IMR-90 (cell line): ENCODE measurements around the gene ATRN. TPM values are rescaled to one million over a fixed set of nuclear protein-coding genes. Genes with fewer than 3 reads are reported as not detected.

Experiments
- ATAC-seq: fragments of 200-7000 bp; cut with Tn5 transposase; 2 replicates; pipeline ENCODE4 v1.9.1; 2020; ENCODE audit warnings: low read depth, mild to moderate bottlenecking, moderate library complexity
- BruUV-seq: library from RNA; stranded (reverse); fragments of 400-500 nt; replicated peaks from 2 replicates; lab custom pipeline; 2021; lab: Mats Ljungman, UMichigan
- CTCF ChIA-PET: fragments of 300-600 bp; formaldehyde crosslinking; extraction: SDS; loops from one replicate; lab custom pipeline; 2021; ENCODE audit warnings: antibody characterized with exemption; lab: Yijun Ruan, JAX
- POLR2A ChIA-PET: fragments of 300-600 bp; sonication (Branson Sonifier 250); formaldehyde crosslinking; loops from one replicate; lab custom pipeline; 2022; ENCODE audit warnings: antibody characterized with exemption; ENCODE audit not compliant: unreplicated experiment; lab: Charles Lee
- DNase-seq: peaks from one replicate; pipeline ENCODE4 v3.0.0; 2013
- H2AFZ ChIP-seq: replicated peaks from 2 replicates; pipeline ENCODE3; 2013; ENCODE audit warnings: low read length, mild to moderate bottlenecking; ENCODE audit not compliant: poor library complexity
- H2AK5ac ChIP-seq: 2 replicates; pipeline ENCODE4 v1.6.1; 2013; ENCODE audit warnings: low read depth, low read length, inconsistent platforms
- H2AK9ac ChIP-seq: replicated peaks from 2 replicates; pipeline ENCODE3; 2013; ENCODE audit warnings: mild to moderate bottlenecking, low read depth, low read length, moderate library complexity; ENCODE audit not compliant: poor library complexity
- H2BK120ac ChIP-seq: 2 replicates; pipeline ENCODE4 v1.6.1; 2013; ENCODE audit warnings: low read depth, low read length, inconsistent platforms
- H2BK15ac ChIP-seq: 3 replicates; pipeline ENCODE4 v1.6.1; 2013; ENCODE audit warnings: low read depth, low read length, inconsistent platforms
- H2BK20ac ChIP-seq: 2 replicates; pipeline ENCODE4 v1.6.1; 2013; ENCODE audit warnings: low read depth, mild to moderate bottlenecking, inconsistent platforms, low read length, moderate library complexity
- H2BK5ac ChIP-seq: 2 replicates; pipeline ENCODE4 v1.6.1; 2013; ENCODE audit warnings: mild to moderate bottlenecking, low read depth, low read length, inconsistent platforms; ENCODE audit not compliant: poor library complexity, severe bottlenecking
- H3K14ac ChIP-seq: replicated peaks from 2 replicates; pipeline ENCODE4 v1.6.1; 2013; ENCODE audit warnings: low read depth, low read length, inconsistent platforms
- H3K18ac ChIP-seq: 2 replicates; pipeline ENCODE4 v1.6.1; 2013; ENCODE audit warnings: low read depth, low read length, control low read depth
- H3K23ac ChIP-seq: 2 replicates; pipeline ENCODE4 v1.6.1; 2013; ENCODE audit warnings: low read depth, low read length, inconsistent platforms
- H3K27ac ChIP-seq: 2 replicates; pipeline ENCODE4 v1.5.1; 2013; ENCODE audit warnings: mild to moderate bottlenecking, control low read depth, low read length; ENCODE audit not compliant: insufficient read depth
- H3K27me3 ChIP-seq: 2 replicates; pipeline ENCODE4 v1.6.1; 2013; ENCODE audit warnings: low read length; ENCODE audit not compliant: control insufficient read depth, insufficient read depth
- H3K36me3 ChIP-seq: 2 replicates; pipeline ENCODE4 v1.6.1; 2013; ENCODE audit warnings: low read length, mixed read lengths; ENCODE audit not compliant: control insufficient read depth, insufficient read depth
- H3K4ac ChIP-seq: 2 replicates; pipeline ENCODE4 v1.6.1; 2013; ENCODE audit warnings: low read depth, low read length, inconsistent platforms
- H3K4me1 ChIP-seq: 2 replicates; pipeline ENCODE4 v1.6.1; 2013; ENCODE audit warnings: low read length, mixed read lengths; ENCODE audit not compliant: control insufficient read depth, insufficient read depth
- H3K4me2 ChIP-seq: 2 replicates; pipeline ENCODE4 v1.6.1; 2013; ENCODE audit warnings: low read depth, mild to moderate bottlenecking, control low read depth, low read length, moderate library complexity
- H3K4me3 ChIP-seq: 2 replicates; pipeline ENCODE4 v1.5.1; 2013; ENCODE audit warnings: low read depth, mild to moderate bottlenecking, control low read depth, low read length, moderate library complexity; ENCODE audit not compliant: insufficient read depth
- H3K56ac ChIP-seq: 2 replicates; pipeline ENCODE4 v1.6.1; 2013; ENCODE audit warnings: low read length, inconsistent platforms; ENCODE audit not compliant: insufficient read depth; ENCODE audit errors: extremely low read depth
- H3K79me1 ChIP-seq, 2 experiments: 2 replicates each; pipeline ENCODE4 v1.6.1; 2013; ENCODE audit warnings: low read length in 2 of 2, inconsistent platforms in 1 of 2, low read depth in 1 of 2
- H3K9ac ChIP-seq: 2 replicates; pipeline ENCODE4 v1.6.1; 2013; ENCODE audit warnings: low read depth, low read length, control low read depth
- H3K9me1 ChIP-seq: 2 replicates; pipeline ENCODE4 v1.6.1; 2013; ENCODE audit warnings: low read length, inconsistent platforms; ENCODE audit not compliant: insufficient read depth
- H3K9me3 ChIP-seq: 2 replicates; pipeline ENCODE4 v1.6.1; 2013; ENCODE audit warnings: low read length; ENCODE audit not compliant: control insufficient read depth, insufficient read depth
- H4K20me1 ChIP-seq: 2 replicates; pipeline ENCODE4 v1.6.1; 2013; ENCODE audit warnings: low read length, inconsistent platforms; ENCODE audit not compliant: insufficient read depth
- H4K5ac ChIP-seq: 2 replicates; pipeline ENCODE4 v1.6.1; 2013; ENCODE audit warnings: mild to moderate bottlenecking, low read depth, low read length, control low read depth
- H4K8ac ChIP-seq, 2 experiments: 2 replicates each; pipeline ENCODE4 v1.6.1; 2013; ENCODE audit warnings: low read depth in 2 of 2, low read length in 2 of 2, control low read depth in 1 of 2, inconsistent platforms in 1 of 2
- H4K91ac ChIP-seq: 2 replicates; pipeline ENCODE4 v1.6.1; 2013; ENCODE audit warnings: low read depth, low read length, inconsistent platforms; ENCODE audit not compliant: insufficient read depth
- BHLHE40 ChIP-seq: fragments of 150-350 bp; IDR thresholded peaks from 2 replicates; pipeline ENCODE4 v1.6.1; 2016; ENCODE audit warnings: mild to moderate bottlenecking, low read depth, low read length
- CEBPB ChIP-seq: IDR thresholded peaks from 2 replicates; pipeline ENCODE4 v1.6.1; 2012; ENCODE audit warnings: low read depth, low read length, improper control_type of control experiment
- CHD1 ChIP-seq: IDR thresholded peaks from 2 replicates; pipeline ENCODE4 v1.6.1; 2012; ENCODE audit warnings: low read depth, low read length, improper control_type of control experiment
- CTCF ChIP-seq: conservative IDR thresholded peaks from 2 replicates; pipeline ENCODE4 v1.5.1; 2012; ENCODE audit warnings: mild to moderate bottlenecking, low read depth, low read length, improper control_type of control experiment
- ELK1 ChIP-seq: fragments of 150-350 bp; IDR thresholded peaks from 2 replicates; pipeline ENCODE4 v1.6.1; 2016; ENCODE audit warnings: low read depth, mild to moderate bottlenecking, low read length, moderate library complexity, borderline replicate concordance
- FOS ChIP-seq: fragments of 150-350 bp; IDR thresholded peaks from 2 replicates; pipeline ENCODE4 v1.6.1; 2016; ENCODE audit warnings: low read depth, low read length
- MAFK ChIP-seq: IDR thresholded peaks from 2 replicates; pipeline ENCODE4 v1.6.1; 2012; ENCODE audit warnings: low read depth, low read length, improper control_type of control experiment
- MAZ ChIP-seq: IDR thresholded peaks from 2 replicates; pipeline ENCODE4 v1.6.1; 2012; ENCODE audit warnings: low read depth, mild to moderate bottlenecking, low read length, improper control_type of control experiment, moderate library complexity, borderline replicate concordance
- MXI1 ChIP-seq: IDR thresholded peaks from 2 replicates; pipeline ENCODE4 v1.6.1; 2012; ENCODE audit warnings: low read depth, mild to moderate bottlenecking, low read length, moderate library complexity, borderline replicate concordance
- NFE2L2 ChIP-seq: fragments of 150-350 bp; IDR thresholded peaks from 2 replicates; pipeline ENCODE4 v1.6.1; 2016; ENCODE audit warnings: low read depth, mild to moderate bottlenecking, low read length
- POLR2A ChIP-seq: IDR thresholded peaks from 2 replicates; pipeline ENCODE4 v1.6.1; 2012; ENCODE audit warnings: mild to moderate bottlenecking, low read depth, low read length
- RAD21 ChIP-seq: IDR thresholded peaks from 2 replicates; pipeline ENCODE4 v1.6.1; 2012; ENCODE audit warnings: low read length, improper control_type of control experiment
- RCOR1 ChIP-seq: IDR thresholded peaks from 2 replicates; pipeline ENCODE4 v1.6.1; 2012; ENCODE audit warnings: mild to moderate bottlenecking, low read length, improper control_type of control experiment; ENCODE audit not compliant: insufficient replicate concordance
- RFX5 ChIP-seq: IDR thresholded peaks from 2 replicates; pipeline ENCODE4 v1.8.0; 2012; ENCODE audit warnings: low read depth, mild to moderate bottlenecking, low read length, moderate library complexity
- SMC3 ChIP-seq: fragments of 150-350 bp; IDR thresholded peaks from 2 replicates; pipeline ENCODE4 v1.6.1; 2016; ENCODE audit warnings: low read depth, mild to moderate bottlenecking, antibody characterized with exemption, low read length, moderate library complexity
- USF2 ChIP-seq: fragments of 150-350 bp; IDR thresholded peaks from 2 replicates; pipeline ENCODE4 v1.6.1; 2017; ENCODE audit warnings: mild to moderate bottlenecking, antibody characterized with exemption, low read length, low read depth
- WGBS, 2 experiments: methylation state at CpG; one replicate each; pipeline versions ENCODE4 v1.1.5 to v1.1.7; 2013; ENCODE audit warnings: missing lambda C conversion rate in 2 of 2; ENCODE audit not compliant: insufficient read length in 1 of 2; ENCODE audit errors: extremely low coverage in 2 of 2; 5-methylcytosine and 5-hydroxymethylcytosine counted together
- dilution Hi-C: fragments of 300-500 bp; cut with HindIII; formaldehyde crosslinking; loops from one replicate; pipeline ENCODE4 v1.14.3; 2018; ENCODE audit warnings: low sequenced_read_pairs; ENCODE audit not compliant: unreplicated experiment
- in situ Hi-C: fragments of 300-500 bp; cut with MboI; formaldehyde crosslinking; loops from 3 replicates; pipeline ENCODE4 v1.14.3; 2019; ENCODE audit warnings: low sequenced_read_pairs, inconsistent platforms, mixed read lengths
- intact Hi-C: fragments of 100-400 bp; cut with micrococcal nuclease; formaldehyde crosslinking; loops from 2 replicates; pipeline ENCODE4 v1.10.0; 2022
- polyA plus RNA-seq, 3 experiments: library from polyadenylated mRNA; depleted of rRNA; stranded (reverse); fragments of >200 nt; gene quantifications; 2 replicates each; pipeline ENCODE4 v1.2.3, GENCODE V29; 2012; ENCODE audit warnings: low replicate concordance in 1 of 3
- total RNA-seq: library from RNA; depleted of rRNA; stranded (reverse); fragments of >200 nt; gene quantifications from 2 replicates; pipeline ENCODE4 v1.2.3, GENCODE V29; 2012

ATRN gene
- total and polyA plus RNA-seq, 2 of the 4 experiments (the other 2 are of a cell fraction) = 32.3 to 46.2 TPM

- dilution Hi-C loops (no loop called here), intact Hi-C loops (no loop called here), in situ Hi-C loops (no loop called here)
- no TSS peak for BruUV-seq
- Histone ChIP-seq H2BK20ac (no peak overlapping the region), H3K27ac (no peak overlapping the region), H2AK9ac (no peak overlapping the region), H3K9me1 (no peaks in the 10 kb centered on the region), H3K56ac (no peak overlapping the region), H4K20me1 (no peaks in the 10 kb centered on the region), H3K36me3 (no peaks in the 10 kb centered on the region), H2AFZ (no peak overlapping the region), H3K23ac (no peak overlapping the region), H2AK5ac (no peak overlapping the region), H3K9ac (no peak overlapping the region), H3K18ac (no peak overlapping the region), H2BK120ac (no peak overlapping the region), H3K4ac (no peak overlapping the region), H3K4me3 (no peak overlapping the region), H3K14ac (no peak overlapping the region), H3K4me1 (no peaks in the 10 kb centered on the region), H3K4me2 (no peak overlapping the region), H3K27me3 (peaks cover 12% of the 10 kb centered on the region), H3K79me1 (no peaks in the 10 kb centered on the region), H2BK5ac (no peak overlapping the region), H4K5ac (no peak overlapping the region), H4K8ac (no peak overlapping the region), H4K91ac (no peak overlapping the region), H2BK15ac (no peak overlapping the region), H3K9me3 (no peaks in the 10 kb centered on the region)
- WGBS, 2 experiments = no CpG with 5 or more reads among the region's 4 CpGs
- no peak for TF ChIP-seq RCOR1
- no peak for TF ChIP-seq MAFK
- no peak for TF ChIP-seq MAZ
- no peak for TF ChIP-seq MXI1
- TF ChIP-seq RAD21 = no peak
- TF ChIP-seq POLR2A = no peak
- TF ChIP-seq ELK1 = no peak
- no peak for TF ChIP-seq NFE2L2
- TF ChIP-seq SMC3 = no peak
- TF ChIP-seq FOS = no peak
- no peak for TF ChIP-seq BHLHE40
- TF ChIP-seq RFX5 = no peak
- no peak for TF ChIP-seq CTCF
- no peak for TF ChIP-seq USF2
- no peak for TF ChIP-seq CEBPB
- no peak for TF ChIP-seq CHD1
- no peak for ATAC-seq
- DNase-seq = no peak
- ChIA-PET CTCF (interaction anchor here (0.6 kb wide), 1 partner anchor 27 kb away, joined by 3 read pairs; no protein-coding TSS in a partner anchor), POLR2A (interaction anchor here (0.6 kb wide), 1 partner anchor 20 kb away, joined by 4 read pairs; no protein-coding TSS in a partner anchor)
These were observed 6.7 kb upstream of the ATRN start for GRCh38 chr20:3464166-3464565.
